Measurements from ENCODE around the gene CLPTM1. TPM values are rescaled to one million over a fixed set of nuclear protein-coding genes. Genes with fewer than 3 reads are reported as not detected.

CLPTM1 gene
- polyA plus RNA-seq, 1 donor from 2014 or later: 15.3 TPM

DNA sequence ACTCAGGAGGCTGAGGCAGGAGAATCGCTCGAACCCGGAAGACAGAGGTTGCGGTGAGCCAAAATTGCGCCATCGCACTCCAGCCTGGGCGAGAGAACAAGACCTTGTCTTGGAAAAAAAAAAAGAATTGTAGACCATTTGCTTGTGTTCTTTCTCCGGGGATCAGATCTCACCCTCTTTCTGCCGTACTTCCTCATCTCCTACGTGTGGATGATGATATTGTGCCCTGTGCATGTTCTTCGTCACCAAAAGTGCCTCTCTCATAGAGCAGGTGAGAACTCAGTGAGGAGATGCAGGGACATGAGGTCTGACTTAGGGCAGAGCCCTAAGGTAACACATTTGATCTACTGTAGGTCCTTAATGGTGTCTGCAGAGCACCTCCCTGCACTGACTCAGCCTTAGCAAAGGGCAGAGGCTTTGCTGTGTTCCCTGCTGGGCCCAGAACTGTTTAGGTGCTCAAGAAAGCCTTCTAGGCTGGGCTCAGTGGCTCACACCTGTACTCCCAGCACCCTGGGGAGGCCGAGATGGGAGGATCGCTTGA, 8.1 kb upstream of the CLPTM1 start:
- no peak overlapping the region for H3K9ac ChIP-seq (ENCODE audit: low read length)
- TF ChIP-seq, protein P1, sequence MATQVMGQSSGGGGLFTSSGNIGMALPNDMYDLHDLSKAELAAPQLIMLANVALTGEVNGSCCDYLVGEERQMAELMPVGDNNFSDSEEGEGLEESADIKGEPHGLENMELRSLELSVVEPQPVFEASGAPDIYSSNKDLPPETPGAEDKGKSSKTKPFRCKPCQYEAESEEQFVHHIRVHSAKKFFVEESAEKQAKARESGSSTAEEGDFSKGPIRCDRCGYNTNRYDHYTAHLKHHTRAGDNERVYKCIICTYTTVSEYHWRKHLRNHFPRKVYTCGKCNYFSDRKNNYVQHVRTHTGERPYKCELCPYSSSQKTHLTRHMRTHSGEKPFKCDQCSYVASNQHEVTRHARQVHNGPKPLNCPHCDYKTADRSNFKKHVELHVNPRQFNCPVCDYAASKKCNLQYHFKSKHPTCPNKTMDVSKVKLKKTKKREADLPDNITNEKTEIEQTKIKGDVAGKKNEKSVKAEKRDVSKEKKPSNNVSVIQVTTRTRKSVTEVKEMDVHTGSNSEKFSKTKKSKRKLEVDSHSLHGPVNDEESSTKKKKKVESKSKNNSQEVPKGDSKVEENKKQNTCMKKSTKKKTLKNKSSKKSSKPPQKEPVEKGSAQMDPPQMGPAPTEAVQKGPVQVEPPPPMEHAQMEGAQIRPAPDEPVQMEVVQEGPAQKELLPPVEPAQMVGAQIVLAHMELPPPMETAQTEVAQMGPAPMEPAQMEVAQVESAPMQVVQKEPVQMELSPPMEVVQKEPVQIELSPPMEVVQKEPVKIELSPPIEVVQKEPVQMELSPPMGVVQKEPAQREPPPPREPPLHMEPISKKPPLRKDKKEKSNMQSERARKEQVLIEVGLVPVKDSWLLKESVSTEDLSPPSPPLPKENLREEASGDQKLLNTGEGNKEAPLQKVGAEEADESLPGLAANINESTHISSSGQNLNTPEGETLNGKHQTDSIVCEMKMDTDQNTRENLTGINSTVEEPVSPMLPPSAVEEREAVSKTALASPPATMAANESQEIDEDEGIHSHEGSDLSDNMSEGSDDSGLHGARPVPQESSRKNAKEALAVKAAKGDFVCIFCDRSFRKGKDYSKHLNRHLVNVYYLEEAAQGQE (IDR thresholded peaks at IDR 0.05; ENCODE audit: borderline replicate concordance): no peak
- TF ChIP-seq, protein P2, sequence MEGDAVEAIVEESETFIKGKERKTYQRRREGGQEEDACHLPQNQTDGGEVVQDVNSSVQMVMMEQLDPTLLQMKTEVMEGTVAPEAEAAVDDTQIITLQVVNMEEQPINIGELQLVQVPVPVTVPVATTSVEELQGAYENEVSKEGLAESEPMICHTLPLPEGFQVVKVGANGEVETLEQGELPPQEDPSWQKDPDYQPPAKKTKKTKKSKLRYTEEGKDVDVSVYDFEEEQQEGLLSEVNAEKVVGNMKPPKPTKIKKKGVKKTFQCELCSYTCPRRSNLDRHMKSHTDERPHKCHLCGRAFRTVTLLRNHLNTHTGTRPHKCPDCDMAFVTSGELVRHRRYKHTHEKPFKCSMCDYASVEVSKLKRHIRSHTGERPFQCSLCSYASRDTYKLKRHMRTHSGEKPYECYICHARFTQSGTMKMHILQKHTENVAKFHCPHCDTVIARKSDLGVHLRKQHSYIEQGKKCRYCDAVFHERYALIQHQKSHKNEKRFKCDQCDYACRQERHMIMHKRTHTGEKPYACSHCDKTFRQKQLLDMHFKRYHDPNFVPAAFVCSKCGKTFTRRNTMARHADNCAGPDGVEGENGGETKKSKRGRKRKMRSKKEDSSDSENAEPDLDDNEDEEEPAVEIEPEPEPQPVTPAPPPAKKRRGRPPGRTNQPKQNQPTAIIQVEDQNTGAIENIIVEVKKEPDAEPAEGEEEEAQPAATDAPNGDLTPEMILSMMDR (IDR thresholded peaks at IDR 0.05; ENCODE audit: poor library complexity, severe bottlenecking): no peak
- TF ChIP-seq EZH2 (IDR thresholded peaks at IDR 0.05; ENCODE audit: borderline replicate concordance, insufficient read depth, low read length, poor library complexity, severe bottlenecking) (no peak), MXI1 (conservative IDR thresholded peaks at IDR 0.05; ENCODE audit: poor library complexity, severe bottlenecking) (no peak), POLR2AphosphoS5 (IDR thresholded peaks at IDR 0.05) (no peak)
- no peaks in the 10 kb centered on the region for H3K79me2 ChIP-seq (replicated peaks; ENCODE audit: insufficient read depth, low read length)
- H4K20me1 ChIP-seq (ENCODE audit: insufficient read depth): no peaks in the 10 kb centered on the region
- no peak overlapping the region for H3K4me2 ChIP-seq (ENCODE audit: low read length)
- no peaks in the 10 kb centered on the region for H3K9me2 ChIP-seq (ENCODE audit: insufficient read depth, low read length)
- H3F3A ChIP-seq (ENCODE audit: insufficient read depth, low read length, poor library complexity, severe bottlenecking): no peaks in the 10 kb centered on the region
- H3K4me3 ChIP-seq (ENCODE audit: low read length): no peak overlapping the region
- no peaks in the 10 kb centered on the region for H3K9me3 ChIP-seq (ENCODE audit: low read length)
- no peaks in the 10 kb centered on the region for H3K27me3 ChIP-seq (ENCODE audit: insufficient read depth, low read depth, low read length)
- H2AFZ ChIP-seq (ENCODE audit: low read depth, low read length): no peak overlapping the region
- no peak overlapping the region for H3K27ac ChIP-seq (ENCODE audit: low read length)
- H3K36me3 ChIP-seq (ENCODE audit: insufficient read depth, low read length): no peaks in the 10 kb centered on the region

DNA sequence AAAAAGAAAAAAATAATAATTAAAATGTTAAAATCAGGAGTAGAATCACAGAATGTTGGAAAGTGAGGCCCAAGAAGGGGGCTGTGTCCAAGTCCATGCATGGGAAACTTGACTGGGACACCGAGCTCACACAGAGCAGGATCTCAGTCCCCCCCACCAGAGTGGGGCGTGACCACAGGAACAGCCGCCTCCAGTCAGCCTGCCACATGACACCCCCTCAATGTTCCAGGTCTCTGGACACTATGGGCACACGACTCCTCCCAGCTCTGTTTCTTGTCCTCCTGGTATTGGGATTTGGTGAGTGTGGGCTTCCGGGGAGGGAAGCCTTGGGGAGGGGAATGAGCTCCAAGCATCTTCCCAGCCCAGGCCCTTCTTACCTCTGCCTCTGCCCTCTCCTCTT, 6.9 kb upstream of the CLPTM1 start:
- Histone ChIP-seq H3K9ac (ENCODE audit: low read length) (no peak overlapping the region), H3K9me2 (ENCODE audit: insufficient read depth, low read length) (no peaks in the 10 kb centered on the region), H3K27me3 (ENCODE audit: insufficient read depth, low read depth, low read length) (no peaks in the 10 kb centered on the region), H3F3A (ENCODE audit: insufficient read depth, low read length, poor library complexity, severe bottlenecking) (no peaks in the 10 kb centered on the region), H3K36me3 (ENCODE audit: insufficient read depth, low read length) (no peaks in the 10 kb centered on the region), H3K79me2 (replicated peaks; ENCODE audit: insufficient read depth, low read length) (no peaks in the 10 kb centered on the region), H3K27ac (ENCODE audit: low read length) (no peak overlapping the region), H3K4me2 (ENCODE audit: low read length) (no peak overlapping the region), H4K20me1 (ENCODE audit: insufficient read depth) (no peaks in the 10 kb centered on the region), H3K4me3 (ENCODE audit: low read length) (no peak overlapping the region), H2AFZ (ENCODE audit: low read depth, low read length) (no peak overlapping the region), H3K9me3 (ENCODE audit: low read length) (no peaks in the 10 kb centered on the region)
- no peak for TF ChIP-seq SMC3 (conservative IDR thresholded peaks at IDR 0.05; ENCODE audit: poor library complexity)
- TF ChIP-seq POLR2AphosphoS5 (IDR thresholded peaks at IDR 0.05): no peak
- no peak for TF ChIP-seq RAD21 (conservative IDR thresholded peaks at IDR 0.05)
- no peak for TF ChIP-seq EP300 (conservative IDR thresholded peaks at IDR 0.05; ENCODE audit: poor library complexity, severe bottlenecking)
- no peak for TF ChIP-seq MXI1 (conservative IDR thresholded peaks at IDR 0.05; ENCODE audit: poor library complexity, severe bottlenecking)
- TF ChIP-seq, protein P2 (IDR thresholded peaks at IDR 0.05; ENCODE audit: poor library complexity, severe bottlenecking): no peak
- TF ChIP-seq, protein P1 (IDR thresholded peaks at IDR 0.05; ENCODE audit: borderline replicate concordance): no peak
- TF ChIP-seq TAF1 (IDR thresholded peaks at IDR 0.05; ENCODE audit: low read depth): no peak
- no peak for TF ChIP-seq EZH2 (IDR thresholded peaks at IDR 0.05; ENCODE audit: borderline replicate concordance, insufficient read depth, low read length, poor library complexity, severe bottlenecking)
